ENCODE measurements around the gene RAB31.

- no peak for TF ChIP-seq CTCF (optimal IDR thresholded peaks at IDR 0.05 in 1 of 3, IDR thresholded peaks at IDR 0.05 in 1 of 3, conservative IDR thresholded peaks at IDR 0.05 in 1 of 3; ENCODE audit: extremely low read depth in 1 of 3, insufficient read depth in 2 of 3, low read length in 3 of 3)
- TF ChIP-seq EZH2 (IDR thresholded peaks at IDR 0.05; ENCODE audit: low read length), result no peak
Measured at GRCh38 chr18:9682572-9682971, 25.5 kb upstream of the RAB31 start.

All from keratinocyte (primary cell).